ENCODE measurements around the gene FOXG1. TPM values are rescaled to one million over a fixed set of nuclear protein-coding genes. Genes with fewer than 3 reads are reported as not detected.

FOXG1 gene
- total RNA-seq, 3 donors from 2014 or later (not counting 1 experiment from before 2014, with no cell fraction given): not detected

GRCh38 chr14:28758253-28758884, 8.2 kb upstream of the FOXG1 start:
- TF ChIP-seq CTCF (IDR thresholded peaks at IDR 0.05): no peak
- peaks cover 25% of the 10 kb centered on the region for H3K9me3 ChIP-seq (ENCODE audit: control insufficient read depth, insufficient read depth, low read length)
- Mint-ChIP-seq H3K9me3 (peaks cover 6 to 10% of the 10 kb centered on the region in 2 donors), H3K27me3 (ENCODE audit: low read depth in 2 of 2) (peaks cover 60 to 82% of the 10 kb centered on the region in 2 donors), H3K36me3 (peaks cover 29% of the 10 kb centered on the region), H3K27ac (no peak overlapping the region), H3K4me1 (no peaks in the 10 kb centered on the region), H3K4me3 (no peak overlapping the region)
- no peaks in the 10 kb centered on the region for H3K36me3 ChIP-seq (ENCODE audit: control insufficient read depth, insufficient read depth, low read length)
- H3K4me3 ChIP-seq (ENCODE audit: low read length): no peak overlapping the region
- intact Hi-C loops (cut with micrococcal nuclease): no loop called here
- H3K4me1 ChIP-seq (ENCODE audit: control insufficient read depth, insufficient read depth, low read length): no peaks in the 10 kb centered on the region
- no peak overlapping the region for H3K27ac ChIP-seq (ENCODE audit: low read length)
- DNase-seq (no peak), ATAC-seq (no peak)
- peaks cover 39% of the 10 kb centered on the region for H3K27me3 ChIP-seq (ENCODE audit: control insufficient read depth, insufficient read depth, low read length)
- WGBS (ENCODE audit: insufficient coverage): 3% methylated on average over 10 of the region's 12 CpGs

GRCh38 chr14:28758885-28759652, 7.5 kb upstream of the FOXG1 start:
- no peak overlapping the region for H3K27ac ChIP-seq (ENCODE audit: low read length)
- ATAC-seq (no peak), DNase-seq (no peak)
- H3K27me3 ChIP-seq (ENCODE audit: control insufficient read depth, insufficient read depth, low read length): peaks cover 44% of the 10 kb centered on the region
- Mint-ChIP-seq H3K4me1 (no peaks in the 10 kb centered on the region), H3K27ac (no peak overlapping the region), H3K9me3 (peaks cover 6 to 10% of the 10 kb centered on the region in 2 donors), H3K27me3 (ENCODE audit: low read depth in 2 of 2) (peaks cover 65 to 88% of the 10 kb centered on the region in 2 donors), H3K36me3 (peaks cover 29% of the 10 kb centered on the region), H3K4me3 (no peak overlapping the region)
- H3K4me1 ChIP-seq (ENCODE audit: control insufficient read depth, insufficient read depth, low read length): no peaks in the 10 kb centered on the region
- no peak overlapping the region for H3K4me3 ChIP-seq (ENCODE audit: low read length)
- peaks cover 25% of the 10 kb centered on the region for H3K9me3 ChIP-seq (ENCODE audit: control insufficient read depth, insufficient read depth, low read length)
- TF ChIP-seq CTCF (IDR thresholded peaks at IDR 0.05): no peak
- WGBS (ENCODE audit: insufficient coverage): 4% methylated on average over 26 of the region's 30 CpGs
- H3K36me3 ChIP-seq (ENCODE audit: control insufficient read depth, insufficient read depth, low read length): no peaks in the 10 kb centered on the region
- intact Hi-C loops (cut with micrococcal nuclease): no loop called here

- intact Hi-C loops (cut with micrococcal nuclease): no loop called here
- Histone ChIP-seq H3K4me1 (ENCODE audit: control insufficient read depth, insufficient read depth, low read length) (no peaks in the 10 kb centered on the region), H3K9me3 (ENCODE audit: control insufficient read depth, insufficient read depth, low read length) (peaks cover 25% of the 10 kb centered on the region), H3K27me3 (ENCODE audit: control insufficient read depth, insufficient read depth, low read length) (peaks cover 49% of the 10 kb centered on the region), H3K4me3 (ENCODE audit: low read length) (no peak overlapping the region), H3K36me3 (ENCODE audit: control insufficient read depth, insufficient read depth, low read length) (no peaks in the 10 kb centered on the region), H3K27ac (ENCODE audit: low read length) (no peak overlapping the region)
- ATAC-seq: no peak
- WGBS (ENCODE audit: insufficient coverage): 6% methylated on average over 36 of the region's 36 CpGs
- Mint-ChIP-seq H3K36me3 (peaks cover 24% of the 10 kb centered on the region), H3K27me3 (ENCODE audit: low read depth in 2 of 2) (peaks cover 68 to 86% of the 10 kb centered on the region in 2 donors), H3K4me1 (no peaks in the 10 kb centered on the region), H3K27ac (no peak overlapping the region), H3K4me3 (no peak overlapping the region), H3K9me3 (peaks cover 6 to 9% of the 10 kb centered on the region in 2 donors)
- no peak for DNase-seq
- no peak for TF ChIP-seq CTCF (IDR thresholded peaks at IDR 0.05)
These were observed 6.8 kb upstream of the FOXG1 start for GRCh38 chr14:28759653-28760313.

Measured in natural killer cell (primary cell).